ENCODE measurements around the gene KCTD4. TPM values are rescaled to one million over a fixed set of nuclear protein-coding genes. Genes with fewer than 3 reads are reported as not detected.

KCTD4 gene
- total and polyA plus RNA-seq, 8 donors: 0.10 TPM; not detected in 7

DNA sequence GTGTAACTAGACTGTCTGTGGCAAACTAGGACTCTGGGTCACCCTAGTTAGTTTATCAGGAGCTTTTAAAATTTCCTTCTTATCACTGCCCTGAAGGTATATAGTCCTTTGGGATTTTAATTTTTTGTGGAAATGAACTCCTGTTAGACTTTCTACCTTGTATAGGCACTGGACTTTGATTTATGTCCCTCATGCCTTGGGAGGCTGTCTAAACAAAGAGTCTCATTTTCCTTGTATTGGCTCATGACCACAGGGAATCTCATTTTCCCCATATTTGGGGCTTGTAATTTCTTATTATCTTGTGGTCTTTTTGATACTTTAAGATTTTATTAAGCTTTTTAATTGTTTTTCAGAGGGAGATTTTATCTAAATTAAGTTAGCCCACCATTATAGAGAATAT is 21.4 kb downstream of the KCTD4 start:
- DNase-seq: peak in 1 of 2 donors; percentile 15
- Histone ChIP-seq H3K4me3 (no peak overlapping the region), H3K36me3 (peaks cover 0 to 17% (median 10%) of the 10 kb centered on the region in 4 donors), H3K27ac (no peak overlapping the region), H3K4me1 (peaks cover 0 to 11% (median 0%) of the 10 kb centered on the region in 4 donors), H3K9me3 (no peaks in the 10 kb centered on the region), H3K27me3 (no peaks in the 10 kb centered on the region)
- TF ChIP-seq EP300 (IDR thresholded peaks at IDR 0.05) (no peak), POLR2A (IDR thresholded peaks at IDR 0.05) (no peak), POLR2AphosphoS5 (IDR thresholded peaks at IDR 0.05) (no peak)
- TF ChIP-seq, protein P1, sequence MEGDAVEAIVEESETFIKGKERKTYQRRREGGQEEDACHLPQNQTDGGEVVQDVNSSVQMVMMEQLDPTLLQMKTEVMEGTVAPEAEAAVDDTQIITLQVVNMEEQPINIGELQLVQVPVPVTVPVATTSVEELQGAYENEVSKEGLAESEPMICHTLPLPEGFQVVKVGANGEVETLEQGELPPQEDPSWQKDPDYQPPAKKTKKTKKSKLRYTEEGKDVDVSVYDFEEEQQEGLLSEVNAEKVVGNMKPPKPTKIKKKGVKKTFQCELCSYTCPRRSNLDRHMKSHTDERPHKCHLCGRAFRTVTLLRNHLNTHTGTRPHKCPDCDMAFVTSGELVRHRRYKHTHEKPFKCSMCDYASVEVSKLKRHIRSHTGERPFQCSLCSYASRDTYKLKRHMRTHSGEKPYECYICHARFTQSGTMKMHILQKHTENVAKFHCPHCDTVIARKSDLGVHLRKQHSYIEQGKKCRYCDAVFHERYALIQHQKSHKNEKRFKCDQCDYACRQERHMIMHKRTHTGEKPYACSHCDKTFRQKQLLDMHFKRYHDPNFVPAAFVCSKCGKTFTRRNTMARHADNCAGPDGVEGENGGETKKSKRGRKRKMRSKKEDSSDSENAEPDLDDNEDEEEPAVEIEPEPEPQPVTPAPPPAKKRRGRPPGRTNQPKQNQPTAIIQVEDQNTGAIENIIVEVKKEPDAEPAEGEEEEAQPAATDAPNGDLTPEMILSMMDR (IDR thresholded peaks at IDR 0.05): no peak
- intact Hi-C loops (cut with DNase I; ENCODE audit: low total_unique reads): no loop called here

DNA sequence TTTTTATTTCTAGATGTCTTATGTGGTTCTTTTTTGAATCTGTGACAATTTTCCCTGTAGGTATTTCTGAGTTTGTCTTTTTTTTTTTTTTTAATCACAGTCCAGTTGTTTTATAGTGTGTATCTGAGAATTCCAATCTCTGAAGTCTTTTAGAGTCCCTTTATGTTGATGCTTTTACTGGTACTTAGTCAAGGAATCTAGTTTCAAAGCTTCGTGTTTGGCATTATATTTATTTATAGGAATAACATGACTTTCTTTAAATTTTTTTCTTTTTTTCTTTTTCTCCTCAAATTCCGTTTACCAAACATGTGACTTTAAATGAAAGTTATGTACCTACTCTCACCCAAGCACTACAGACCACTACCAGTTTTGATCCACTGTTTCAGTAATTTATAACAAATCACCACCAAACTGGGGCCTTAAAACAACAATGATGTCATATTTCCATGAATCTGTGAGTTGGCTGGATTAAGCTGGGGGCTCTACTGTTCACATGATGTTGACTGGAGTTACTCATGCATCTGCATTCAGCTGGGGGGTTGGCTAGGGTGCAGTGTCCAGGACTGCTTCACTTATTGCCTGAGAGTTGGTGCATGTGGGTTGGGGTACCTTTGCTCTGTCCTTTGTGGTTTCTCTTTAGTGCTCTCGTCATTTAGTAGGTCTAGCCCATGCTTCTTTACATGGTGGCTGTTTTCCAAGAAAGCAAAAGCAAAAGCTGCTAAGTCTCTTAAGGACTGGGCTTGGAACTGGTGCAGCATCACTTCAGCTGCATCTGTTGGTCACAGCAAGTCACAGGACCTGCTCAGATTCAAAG is 22.3 kb downstream of the KCTD4 start:
- Histone ChIP-seq H3K9me3 (no peaks in the 10 kb centered on the region), H3K4me3 (no peak overlapping the region), H3K36me3 (peaks cover 0 to 8% (median 2%) of the 10 kb centered on the region in 4 donors), H3K27ac (no peak overlapping the region), H3K27me3 (no peaks in the 10 kb centered on the region), H3K4me1 (peaks cover 0 to 11% (median 0%) of the 10 kb centered on the region in 4 donors)
- intact Hi-C loops (cut with DNase I; ENCODE audit: low total_unique reads): no loop called here
- DNase-seq: peak in 1 of 2 donors; percentile 40
- TF ChIP-seq EP300 (IDR thresholded peaks at IDR 0.05) (no peak), POLR2AphosphoS5 (IDR thresholded peaks at IDR 0.05) (no peak), POLR2A (IDR thresholded peaks at IDR 0.05) (no peak)
- TF ChIP-seq, protein P1 (IDR thresholded peaks at IDR 0.05): no peak
- WGBS, 5 donors: 67 to 85% (median 77%) methylated on average over 3 of the region's 3 CpGs

DNA sequence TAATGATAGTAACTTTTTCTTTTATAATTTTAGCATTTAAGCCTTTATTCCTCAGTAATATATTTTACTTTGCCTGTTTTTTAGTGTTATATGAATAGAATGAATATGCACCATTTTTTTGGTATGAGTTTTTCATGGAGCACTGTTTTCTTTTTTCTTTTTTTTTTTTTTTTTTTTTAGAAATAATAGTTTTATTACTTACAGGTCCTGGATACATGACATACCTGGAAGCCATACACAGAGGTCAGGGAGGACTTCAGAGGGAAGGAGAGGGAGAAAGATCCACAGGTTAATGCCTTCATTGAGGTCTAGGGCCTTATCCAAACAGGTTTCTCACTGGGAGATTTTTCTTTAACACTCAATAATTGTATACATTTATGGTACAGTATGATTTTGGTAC is 26.4 kb downstream of the KCTD4 start:
- Histone ChIP-seq H3K4me3 (no peak overlapping the region), H3K9me3 (no peaks in the 10 kb centered on the region), H3K27me3 (no peaks in the 10 kb centered on the region), H3K4me1 (peaks cover 0 to 11% (median 0%) of the 10 kb centered on the region in 4 donors), H3K27ac (no peak overlapping the region), H3K36me3 (peaks cover 0 to 3% (median 0%) of the 10 kb centered on the region in 4 donors)
- TF ChIP-seq POLR2A (IDR thresholded peaks at IDR 0.05) (no peak), EP300 (IDR thresholded peaks at IDR 0.05) (no peak), POLR2AphosphoS5 (IDR thresholded peaks at IDR 0.05) (no peak)
- TF ChIP-seq, protein P1 (IDR thresholded peaks at IDR 0.05): no peak
- intact Hi-C loops (cut with DNase I; ENCODE audit: low total_unique reads): no loop called here
- DNase-seq: no peak

DNA sequence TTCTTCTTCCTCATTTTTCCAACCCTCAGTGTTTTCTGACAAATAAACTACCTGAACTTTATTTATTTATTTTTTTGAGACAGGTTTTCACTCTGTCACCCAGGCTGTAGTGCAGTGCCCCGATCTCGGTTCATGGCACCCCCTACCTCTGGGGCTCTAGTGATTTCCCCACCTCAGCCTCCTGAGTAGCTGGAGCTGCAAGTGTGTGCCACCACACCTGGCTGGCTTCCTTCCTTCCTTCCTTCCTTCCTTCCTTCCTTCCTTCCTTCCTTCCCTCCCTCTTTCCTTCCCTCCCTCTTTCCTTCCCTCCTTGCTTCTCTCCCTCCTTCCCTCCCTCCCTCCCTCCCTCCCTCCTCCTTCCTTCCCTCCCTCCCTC is 32.3 kb downstream of the KCTD4 start:
- H3K4me1 ChIP-seq: peaks cover 0 to 19% (median 10%) of the 10 kb centered on the region in 4 donors
- H3K27ac ChIP-seq: peak overlapping the region; percentile 40 to 73 (median 60)
- WGBS, 5 donors: 51 to 95% (median 61%) methylated on average over 2 of the region's 2 CpGs
- intact Hi-C loops (cut with DNase I; ENCODE audit: low total_unique reads): no loop called here
- H3K9me3 ChIP-seq: no peaks in the 10 kb centered on the region
- TF ChIP-seq EP300 (IDR thresholded peaks at IDR 0.05) (no peak), POLR2AphosphoS5 (IDR thresholded peaks at IDR 0.05) (no peak), POLR2A (IDR thresholded peaks at IDR 0.05) (no peak)
- TF ChIP-seq, protein P1 (IDR thresholded peaks at IDR 0.05): no peak
- H3K4me3 ChIP-seq: no peak overlapping the region
- no peaks in the 10 kb centered on the region for H3K27me3 ChIP-seq
- DNase-seq: no peak
- H3K36me3 ChIP-seq: peaks cover 0 to 6% (median 5%) of the 10 kb centered on the region in 4 donors
